Measurements from ENCODE around the gene C9orf43. TPM values are rescaled to one million over a fixed set of nuclear protein-coding genes. Genes with fewer than 3 reads are reported as not detected.

Gene C9orf43
- total and polyA plus RNA-seq, 2 donors = 0.47 to 0.75 TPM

GRCh38 chr9:113477058-113477457 is 66.5 kb downstream of the C9orf43 start:
- Histone ChIP-seq H3K27me3 (ENCODE audit: control insufficient read depth in 2 of 2, insufficient read depth in 1 of 2, low read length in 1 of 2) (no peaks in the 10 kb centered on the region), H3K36me3 (ENCODE audit: control insufficient read depth in 2 of 2, insufficient read depth in 2 of 2, low read length in 1 of 2) (peaks cover 0 to 3% of the 10 kb centered on the region in 2 donors), H3K4me3 (ENCODE audit: low read length in 2 of 2) (no peak overlapping the region), H3K4me1 (ENCODE audit: control insufficient read depth in 2 of 2, insufficient read depth in 2 of 2, low read length in 2 of 2) (peaks cover 0 to 7% of the 10 kb centered on the region in 2 donors), H3K9me3 (ENCODE audit: control insufficient read depth in 2 of 2, insufficient read depth in 1 of 2, low read length in 1 of 2) (no peaks in the 10 kb centered on the region), H3K27ac (ENCODE audit: low read depth in 1 of 2, low read length in 1 of 2) (no peak overlapping the region)
- WGBS = 96% methylated on average over 4 of the region's 4 CpGs
- no peak for DNase-seq (ENCODE audit: low read depth in 6 of 9, low spot score in 9 of 9)

GRCh38 chr9:113477661-113478060 is 67.1 kb downstream of the C9orf43 start:
- Histone ChIP-seq H3K4me3 (ENCODE audit: low read length in 2 of 2) (no peak overlapping the region), H3K27me3 (ENCODE audit: control insufficient read depth in 2 of 2, insufficient read depth in 1 of 2, low read length in 1 of 2) (no peaks in the 10 kb centered on the region), H3K36me3 (ENCODE audit: control insufficient read depth in 2 of 2, insufficient read depth in 2 of 2, low read length in 1 of 2) (peaks cover 0 to 3% of the 10 kb centered on the region in 2 donors), H3K9me3 (ENCODE audit: control insufficient read depth in 2 of 2, insufficient read depth in 1 of 2, low read length in 1 of 2) (no peaks in the 10 kb centered on the region), H3K27ac (ENCODE audit: low read depth in 1 of 2, low read length in 1 of 2) (no peak overlapping the region), H3K4me1 (ENCODE audit: control insufficient read depth in 2 of 2, insufficient read depth in 2 of 2, low read length in 2 of 2) (peaks cover 0 to 7% of the 10 kb centered on the region in 2 donors)
- DNase-seq (ENCODE audit: low read depth in 6 of 9, low spot score in 9 of 9) = no peak
- WGBS = 91% methylated on average over 5 of the region's 5 CpGs

GRCh38 chr9:113479174-113479621 is 68.7 kb downstream of the C9orf43 start:
- Histone ChIP-seq H3K27me3 (ENCODE audit: control insufficient read depth in 2 of 2, insufficient read depth in 1 of 2, low read length in 1 of 2) (no peaks in the 10 kb centered on the region), H3K36me3 (ENCODE audit: control insufficient read depth in 2 of 2, insufficient read depth in 2 of 2, low read length in 1 of 2) (peaks cover 0 to 3% of the 10 kb centered on the region in 2 donors), H3K27ac (ENCODE audit: low read depth in 1 of 2, low read length in 1 of 2) (no peak overlapping the region), H3K4me1 (ENCODE audit: control insufficient read depth in 2 of 2, insufficient read depth in 2 of 2, low read length in 2 of 2) (peaks cover 0 to 7% of the 10 kb centered on the region in 2 donors), H3K4me3 (ENCODE audit: low read length in 2 of 2) (no peak overlapping the region), H3K9me3 (ENCODE audit: control insufficient read depth in 2 of 2, insufficient read depth in 1 of 2, low read length in 1 of 2) (no peaks in the 10 kb centered on the region)
- no peak for DNase-seq (ENCODE audit: low read depth in 6 of 9, low spot score in 9 of 9)
- 88% methylated on average over 7 of the region's 7 CpGs for WGBS

Other genes with a start within 250 kb of the C9orf43 start
- gene FKBP15, start 189.5 kb upstream of the C9orf43 start, total RNA-seq = 19.3 TPM
- gene FKBP15, start 189.5 kb upstream of the C9orf43 start, polyA plus RNA-seq = 14.8 TPM
- 5.4 TPM for gene SLC31A1, start 189.2 kb upstream of the C9orf43 start, total RNA-seq
- gene SLC31A1, start 189.2 kb upstream of the C9orf43 start, polyA plus RNA-seq = 6.4 TPM
- 45.2 TPM for gene CDC26, start 135.2 kb upstream of the C9orf43 start, total RNA-seq
- 45.5 TPM for gene CDC26, start 135.2 kb upstream of the C9orf43 start, polyA plus RNA-seq
- gene PRPF4, start 135.1 kb upstream of the C9orf43 start, total RNA-seq = 22.8 TPM
- 18.5 TPM for gene PRPF4, start 135.1 kb upstream of the C9orf43 start, polyA plus RNA-seq
- gene RNF183, start 107.4 kb upstream of the C9orf43 start, total RNA-seq = 0.24 TPM
- 0.46 TPM for gene RNF183, start 107.4 kb upstream of the C9orf43 start, polyA plus RNA-seq
- 0.76 TPM for gene WDR31, start 70.5 kb upstream of the C9orf43 start, total RNA-seq
- gene WDR31, start 70.5 kb upstream of the C9orf43 start, polyA plus RNA-seq = 1.3 TPM
- 2.3 TPM for gene BSPRY, start 61.2 kb upstream of the C9orf43 start, total RNA-seq
- gene BSPRY, start 61.2 kb upstream of the C9orf43 start, polyA plus RNA-seq = 6.1 TPM
- 11.3 TPM for gene HDHD3, start 33.8 kb upstream of the C9orf43 start, total RNA-seq
- 21.6 TPM for gene HDHD3, start 33.8 kb upstream of the C9orf43 start, polyA plus RNA-seq
- 12.7 TPM for gene ALAD, start 9.5 kb upstream of the C9orf43 start, total RNA-seq
- 29.9 TPM for gene ALAD, start 9.5 kb upstream of the C9orf43 start, polyA plus RNA-seq
- gene POLE3, start 72 bp upstream of the C9orf43 start, total RNA-seq = 78.9 TPM
- 47.8 TPM for gene POLE3, start 72 bp upstream of the C9orf43 start, polyA plus RNA-seq
- 21.4 TPM for gene RGS3, start 53.0 kb downstream of the C9orf43 start, total RNA-seq
- 16.5 TPM for gene RGS3, start 53.0 kb downstream of the C9orf43 start, polyA plus RNA-seq

Measured in thymus (tissue), 11 donors.